Hematopoietic multipotent progenitor cell treated with erythropoietin and hydrocortisone succinate and interleukin-3 and kit ligand, for 6 days (in vitro differentiated cells): Measurements from ENCODE around the gene SLC15A1.

Source experiments
- DNase-seq: peaks from one replicate; pipeline ENCODE4 v3.0.0-alpha.2; 2015

The SLC15A1 gene

GRCh38 chr13:98749501-98749900, 3.0 kb downstream of the SLC15A1 start:
- no peak for DNase-seq

GRCh38 chr13:98746968-98747367, 5.5 kb downstream of the SLC15A1 start:
- no peak for DNase-seq

- DNase-seq, result no peak
Observed at GRCh38 chr13:98743377-98743776, 9.1 kb downstream of the SLC15A1 start.

GRCh38 chr13:98742961-98743360, 9.5 kb downstream of the SLC15A1 start:
- DNase-seq, result no peak

- no peak for DNase-seq
Observed at GRCh38 chr13:98741741-98742435, 10.6 kb downstream of the SLC15A1 start.

- DNase-seq, result no peak
Observed at GRCh38 chr13:98740131-98740530, 12.3 kb downstream of the SLC15A1 start.

GRCh38 chr13:98738993-98739392, 13.5 kb downstream of the SLC15A1 start:
- no peak for DNase-seq

- no peak for DNase-seq
Observed at GRCh38 chr13:98738213-98738612, 14.3 kb downstream of the SLC15A1 start.

GRCh38 chr13:98731925-98732324, 20.5 kb downstream of the SLC15A1 start:
- no peak for DNase-seq

GRCh38 chr13:98731038-98731437, 21.4 kb downstream of the SLC15A1 start:
- DNase-seq, result no peak

GRCh38 chr13:98730441-98730840, 22.0 kb downstream of the SLC15A1 start:
- no peak for DNase-seq

- DNase-seq, result no peak
Observed at GRCh38 chr13:98729658-98730057, 22.8 kb downstream of the SLC15A1 start.

GRCh38 chr13:98722958-98723357, 29.5 kb downstream of the SLC15A1 start:
- no peak for DNase-seq

GRCh38 chr13:98721825-98722510, 30.5 kb downstream of the SLC15A1 start:
- DNase-seq, result no peak

GRCh38 chr13:98719527-98720250, 32.8 kb downstream of the SLC15A1 start:
- no peak for DNase-seq

- DNase-seq, result no peak
Observed at GRCh38 chr13:98717891-98718290, 34.6 kb downstream of the SLC15A1 start.

GRCh38 chr13:98717256-98717655, 35.2 kb downstream of the SLC15A1 start:
- no peak for DNase-seq

GRCh38 chr13:98710521-98710920, 42.0 kb downstream of the SLC15A1 start:
- DNase-seq, result no peak

- DNase-seq, result no peak
Observed at GRCh38 chr13:98707281-98707999, 45.0 kb downstream of the SLC15A1 start.

GRCh38 chr13:98706446-98707110, 45.9 kb downstream of the SLC15A1 start:
- DNase-seq, result no peak

- DNase-seq, result no peak
Observed at GRCh38 chr13:98697791-98698190, 54.7 kb downstream of the SLC15A1 start.

GRCh38 chr13:98693756-98694155, 58.7 kb downstream of the SLC15A1 start:
- no peak for DNase-seq

GRCh38 chr13:98691360-98691759, 61.1 kb downstream of the SLC15A1 start:
- no peak for DNase-seq
